Urinary bladder (tissue), 4 donors: ENCODE results near the gene NOS2. TPM values are rescaled to one million over a fixed set of nuclear protein-coding genes. Genes with fewer than 3 reads are reported as not detected.
"Not testable (repeated sequence)": the region's sequence is repeated elsewhere in the genome, so short reads cannot be mapped to it uniquely, and the experiment has no call there.

Experiments
- DNase-seq: peaks from one replicate; pipeline ENCODE4 v3.0.0-alpha.2; 2015; ENCODE audit errors: extremely low spot score
- H3K27ac ChIP-seq: one replicate; pipeline ENCODE4 v1.5.1; 2013; ENCODE audit warnings: low read depth, mild to moderate bottlenecking, moderate library complexity
- H3K36me3 ChIP-seq: one replicate; pipeline ENCODE4 v1.6.1; 2013; ENCODE audit warnings: mild to moderate bottlenecking, moderate library complexity; ENCODE audit not compliant: insufficient read depth
- H3K4me1 ChIP-seq: one replicate; pipeline ENCODE4 v1.6.1; 2013; ENCODE audit warnings: mild to moderate bottlenecking, moderate library complexity; ENCODE audit not compliant: insufficient read depth
- H3K4me3 ChIP-seq: one replicate; pipeline ENCODE4 v1.5.1; 2013; ENCODE audit warnings: low read depth, low read length
- WGBS: extraction: QIAGEN DNeasy Blood & Tissue Kit; methylation state at CpG from one replicate; pipeline ENCODE4 v1.1.7; 2013; 5-methylcytosine and 5-hydroxymethylcytosine counted together
- polyA plus RNA-seq: library from polyadenylated mRNA; stranded (reverse); fragments of 200-250 nt; gene quantifications from one replicate; pipeline ENCODE4 v1.2.3, GENCODE V29; 2013
- total RNA-seq: library from RNA; depleted of rRNA; stranded (reverse); fragments of >200 nt; gene quantifications from one replicate; pipeline ENCODE4 v1.2.3, GENCODE V29; 2014
- donor health status: healthy with polysubstance abuse.
- donor health status: healthy.

The NOS2 gene
- total and polyA plus RNA-seq, 2 donors: 0.14 to 0.26 TPM

DNA sequence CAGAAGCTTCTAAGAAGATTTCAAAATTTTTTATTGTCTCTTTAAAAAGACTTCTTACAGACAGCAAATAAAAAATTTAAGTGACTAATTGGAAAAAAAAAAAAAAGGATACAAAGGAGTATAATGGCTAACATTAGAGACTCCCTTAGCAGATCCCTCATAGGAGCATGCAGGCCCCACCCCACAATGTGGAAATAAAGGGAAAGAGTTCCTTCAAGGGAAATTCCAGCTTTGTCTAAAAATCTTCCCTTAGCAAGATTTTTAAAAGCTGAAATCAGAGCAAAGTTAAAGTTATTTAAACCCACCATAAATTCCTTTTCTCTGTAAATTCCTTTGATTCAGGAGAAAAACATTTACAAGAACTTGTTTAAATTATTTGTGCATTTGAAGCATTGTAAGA, 32.5 kb upstream of the NOS2 start:
- Histone ChIP-seq H3K4me1 (no peaks in the 10 kb centered on the region), H3K27ac (no peak overlapping the region), H3K36me3 (no peaks in the 10 kb centered on the region), H3K4me3 (no peak overlapping the region)
- DNase-seq: no peak

- 23% methylated on average over 1 of the region's 1 CpG for WGBS
- not testable (repeated sequence) for DNase-seq
Measured at GRCh38 chr17:27829888-27830287, 29.6 kb upstream of the NOS2 start.

GRCh38 chr17:27829143-27829711, 28.9 kb upstream of the NOS2 start:
- no CpG with 5 or more reads among the region's 2 CpGs for WGBS
- not testable (repeated sequence) for DNase-seq, H3K4me3 ChIP-seq, H3K27ac ChIP-seq, H3K36me3 ChIP-seq, H3K4me1 ChIP-seq

More at GRCh38 chr17:27829888-27830287, 29.6 kb upstream of the NOS2 start:
- not testable (repeated sequence) for H3K36me3 ChIP-seq, H3K4me3 ChIP-seq, H3K27ac ChIP-seq, H3K4me1 ChIP-seq

- Histone ChIP-seq H3K4me1 (no peaks in the 10 kb centered on the region), H3K27ac (no peak overlapping the region), H3K4me3 (no peak overlapping the region), H3K36me3 (no peaks in the 10 kb centered on the region)
- no peak for DNase-seq
- 74% methylated on average over 5 of the region's 5 CpGs for WGBS
Measured at GRCh38 chr17:27825459-27825858, 25.1 kb upstream of the NOS2 start.

GRCh38 chr17:27824745-27825144, 24.4 kb upstream of the NOS2 start:
- WGBS: 50% methylated on average over 4 of the region's 4 CpGs
- no peak for DNase-seq

DNA sequence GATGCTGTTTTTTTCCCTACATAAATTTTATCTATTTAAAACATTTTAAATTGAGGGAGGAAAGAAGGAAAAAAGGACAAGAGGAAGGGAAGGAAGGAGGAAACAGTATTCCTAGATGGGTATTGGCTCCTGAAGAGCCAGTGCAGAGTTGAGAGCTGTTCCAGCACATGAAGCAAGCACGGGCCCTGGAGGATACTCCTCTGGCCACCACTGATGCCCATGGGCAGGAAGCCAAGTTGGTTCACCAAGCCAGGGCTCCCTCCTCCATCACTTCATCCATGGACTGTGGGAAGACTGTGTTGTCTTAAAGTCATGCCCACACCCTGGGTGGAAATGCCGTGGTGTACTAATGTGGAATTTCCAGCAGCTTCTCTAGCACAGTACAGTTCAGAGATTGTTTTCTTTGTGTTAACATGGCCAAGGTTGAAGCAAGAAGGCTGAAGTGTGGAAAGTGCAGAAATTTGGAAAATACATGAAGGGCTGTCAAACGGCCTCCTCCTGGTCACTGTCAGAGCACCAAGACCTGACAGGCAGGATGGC, 23.9 kb upstream of the NOS2 start:
- 56% methylated on average over 3 of the region's 3 CpGs for WGBS
- Histone ChIP-seq H3K27ac (no peak overlapping the region), H3K4me1 (no peaks in the 10 kb centered on the region), H3K36me3 (no peaks in the 10 kb centered on the region), H3K4me3 (no peak overlapping the region)
- DNase-seq: no peak

More at GRCh38 chr17:27824745-27825144, 24.4 kb upstream of the NOS2 start:
- Histone ChIP-seq H3K4me3 (no peak overlapping the region), H3K4me1 (no peaks in the 10 kb centered on the region), H3K36me3 (no peaks in the 10 kb centered on the region), H3K27ac (no peak overlapping the region)

GRCh38 chr17:27822108-27822507, 21.8 kb upstream of the NOS2 start:
- 76% methylated on average over 10 of the region's 10 CpGs for WGBS
- not testable (repeated sequence) for H3K27ac ChIP-seq, H3K36me3 ChIP-seq, DNase-seq, H3K4me3 ChIP-seq, H3K4me1 ChIP-seq

DNA sequence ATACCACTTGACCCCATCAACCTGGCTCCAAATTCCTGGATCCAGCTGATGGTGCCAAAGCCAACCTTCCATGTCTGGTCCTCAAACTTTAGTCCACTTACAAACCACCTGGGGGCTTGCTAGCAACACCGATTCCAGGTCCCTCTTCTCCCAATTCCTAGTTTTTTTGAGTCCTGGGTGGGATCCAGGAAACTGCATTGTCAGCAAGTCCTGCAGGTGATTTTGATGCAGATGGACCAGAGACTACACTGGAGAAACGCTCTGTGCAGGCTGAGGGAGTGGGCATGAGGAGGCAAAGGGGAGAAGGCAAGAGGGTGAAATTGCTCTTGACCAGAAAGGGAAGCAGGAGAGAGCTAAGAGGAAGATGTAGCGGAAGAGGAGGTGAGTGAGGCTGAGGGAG, 21.0 kb upstream of the NOS2 start:
- H3K36me3 ChIP-seq: no peaks in the 10 kb centered on the region
- no peak for DNase-seq
- no peak overlapping the region for H3K27ac ChIP-seq
- WGBS: 93% methylated on average over 3 of the region's 3 CpGs
- no peak overlapping the region for H3K4me3 ChIP-seq
- no peaks in the 10 kb centered on the region for H3K4me1 ChIP-seq

GRCh38 chr17:27819145-27819544, 18.8 kb upstream of the NOS2 start:
- H3K4me3 ChIP-seq: no peak overlapping the region
- no peak overlapping the region for H3K27ac ChIP-seq
- no peaks in the 10 kb centered on the region for H3K36me3 ChIP-seq
- 70% methylated on average over 1 of the region's 1 CpG for WGBS
- no peaks in the 10 kb centered on the region for H3K4me1 ChIP-seq
- DNase-seq: no peak

DNA sequence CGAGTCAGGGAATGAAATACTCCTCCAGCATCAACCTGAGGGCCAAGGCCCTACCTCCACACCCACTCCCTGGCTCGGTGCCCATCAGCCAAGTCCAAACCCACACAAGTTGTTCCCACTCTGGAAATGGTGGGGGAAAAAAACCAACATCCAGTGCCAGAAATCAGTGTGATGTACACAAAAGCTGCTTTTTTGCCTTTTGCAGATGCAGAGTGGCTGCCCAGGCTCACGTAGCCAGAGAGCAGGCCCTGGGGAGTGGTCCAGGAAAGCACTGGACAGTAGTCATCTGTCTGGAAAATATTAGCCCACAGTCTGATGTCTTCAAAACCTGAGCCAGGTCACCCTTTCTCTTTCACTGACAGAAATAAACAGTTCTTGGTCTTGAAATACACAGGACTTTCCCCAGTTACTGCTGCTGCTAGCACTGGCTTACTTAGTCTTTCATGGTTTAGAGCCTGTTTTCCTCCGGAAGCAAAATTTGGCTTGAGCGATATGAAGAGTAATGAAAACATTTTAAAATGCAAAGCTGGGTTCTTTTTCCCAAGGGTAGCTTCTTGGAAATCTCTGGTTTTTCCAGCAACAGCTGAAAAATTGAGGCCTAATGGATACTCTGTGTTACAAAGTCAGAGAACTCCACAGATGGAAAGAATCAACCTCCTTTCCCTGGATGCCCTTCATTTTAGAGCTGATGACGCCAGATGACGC, 18.2 kb upstream of the NOS2 start:
- peak; percentile 8 for DNase-seq
- WGBS: 50% methylated on average over 7 of the region's 7 CpGs
- Histone ChIP-seq H3K4me1 (no peaks in the 10 kb centered on the region), H3K36me3 (no peaks in the 10 kb centered on the region), H3K27ac (no peak overlapping the region), H3K4me3 (no peak overlapping the region)

DNA sequence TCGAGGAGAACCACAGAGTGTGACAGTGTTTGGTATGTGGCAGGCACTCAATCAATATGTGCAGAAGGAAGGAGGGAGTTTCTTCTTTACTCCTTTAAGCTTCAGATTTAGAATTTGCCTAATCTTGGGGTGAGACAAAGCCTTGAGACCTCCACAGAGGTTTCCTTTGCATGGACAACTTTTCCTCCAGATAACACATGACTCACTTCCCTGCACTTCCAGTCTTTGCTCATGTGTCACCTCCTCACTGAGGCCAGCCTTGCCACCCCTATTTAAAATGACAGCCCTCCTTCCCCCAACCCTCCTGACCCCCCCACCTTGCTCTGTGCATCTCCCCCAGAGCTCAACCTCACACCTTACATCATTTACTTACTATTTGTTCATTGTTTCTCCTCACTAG, 17.4 kb upstream of the NOS2 start:
- Histone ChIP-seq H3K4me1 (no peaks in the 10 kb centered on the region), H3K27ac (no peak overlapping the region), H3K36me3 (no peaks in the 10 kb centered on the region), H3K4me3 (no peak overlapping the region)
- no peak for DNase-seq
- WGBS: 53% methylated on average over 1 of the region's 1 CpG

DNA sequence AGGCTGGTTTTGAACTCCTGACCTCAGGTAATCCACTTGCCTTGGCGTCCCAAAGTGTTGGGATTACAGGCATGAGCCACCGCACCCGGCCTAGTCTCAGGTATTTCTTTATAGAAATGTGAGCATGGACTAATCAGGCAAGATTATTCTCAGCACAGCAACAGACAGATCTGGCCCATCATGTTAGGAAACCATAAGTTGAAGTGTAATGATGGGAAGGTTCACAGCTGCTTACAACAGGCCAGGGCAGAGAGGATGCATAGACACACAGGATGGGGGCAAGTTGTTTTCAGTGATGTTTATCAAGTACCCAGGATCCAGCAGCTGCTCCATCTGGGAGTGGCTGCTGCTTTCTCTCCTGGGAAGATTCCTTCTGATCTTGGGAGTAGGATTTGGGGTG, 16.6 kb upstream of the NOS2 start:
- no peak overlapping the region for H3K4me3 ChIP-seq
- WGBS: 86% methylated on average over 3 of the region's 3 CpGs
- no peaks in the 10 kb centered on the region for H3K36me3 ChIP-seq
- H3K27ac ChIP-seq: no peak overlapping the region
- DNase-seq: no peak
- H3K4me1 ChIP-seq: no peaks in the 10 kb centered on the region

GRCh38 chr17:27811961-27812360, 11.6 kb upstream of the NOS2 start:
- DNase-seq: no peak
- 67% methylated on average over 6 of the region's 6 CpGs for WGBS
- H3K27ac ChIP-seq: no peak overlapping the region
- no peak overlapping the region for H3K4me3 ChIP-seq
- H3K4me1 ChIP-seq: no peaks in the 10 kb centered on the region
- H3K36me3 ChIP-seq: no peaks in the 10 kb centered on the region

- 56% methylated on average over 10 of the region's 10 CpGs for WGBS
Measured at GRCh38 chr17:27810902-27811557, 10.7 kb upstream of the NOS2 start.

More at GRCh38 chr17:27810902-27811557, 10.7 kb upstream of the NOS2 start:
- Histone ChIP-seq H3K4me3 (no peak overlapping the region), H3K36me3 (no peaks in the 10 kb centered on the region), H3K4me1 (no peaks in the 10 kb centered on the region), H3K27ac (no peak overlapping the region)
- DNase-seq: no peak
